ENCODE data around the gene APBA2. TPM values are rescaled to one million over a fixed set of nuclear protein-coding genes. Genes with fewer than 3 reads are reported as not detected.
A peak's percentile ranks its signal among the peaks of the same experiment; 100 is the strongest.
"Not testable (repeated sequence)": the region's sequence is repeated elsewhere in the genome, so short reads cannot be mapped to it uniquely, and the experiment has no call there.

The APBA2 gene
- total RNA-seq, 2 donors from 2014 or later: 27.1 to 28.9 TPM

DNA sequence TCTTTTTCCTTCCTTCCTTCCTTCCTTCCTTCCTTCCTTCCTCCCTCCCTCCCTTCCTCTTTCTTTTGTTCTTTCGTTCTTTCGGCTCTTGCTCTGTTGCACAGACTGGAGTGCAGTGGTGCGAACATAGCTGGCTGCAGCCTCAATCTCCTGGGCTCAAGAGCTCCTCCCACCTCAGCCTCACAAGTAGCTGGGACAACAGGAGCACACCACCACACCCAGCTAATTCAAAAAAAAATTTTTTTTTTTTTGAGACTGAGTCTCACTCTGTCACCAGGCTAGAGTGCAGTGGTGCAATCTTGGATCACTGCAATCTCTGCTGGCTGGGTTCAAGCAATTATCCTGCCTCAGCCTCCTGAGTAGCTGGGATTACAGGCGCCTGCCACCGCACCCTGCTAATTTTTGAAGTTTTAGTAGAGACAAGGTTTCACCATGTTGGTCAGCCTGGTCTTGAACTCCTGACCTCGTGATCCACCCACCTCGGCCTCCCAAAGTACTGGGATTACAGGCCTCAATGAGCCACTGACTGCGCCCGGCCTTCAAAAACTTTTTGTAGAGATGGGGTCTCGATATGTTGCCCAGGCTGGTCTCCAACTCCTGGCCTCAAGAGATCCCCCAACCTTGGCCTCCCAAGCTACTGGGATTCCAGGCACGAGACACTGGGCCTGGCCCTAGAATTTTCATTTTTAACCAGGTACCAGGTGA is 24.0 kb upstream of the APBA2 start:
- H3K4me3 Mint-ChIP-seq; H3K9me3 ChIP-seq (ENCODE audit: control insufficient read depth, low read length, poor library complexity, severe bottlenecking); ATAC-seq; H3K36me3 Mint-ChIP-seq (ENCODE audit: low read depth); DNase-seq; H3K27me3 Mint-ChIP-seq; H3K27ac Mint-ChIP-seq; H3K4me1 Mint-ChIP-seq: not testable (repeated sequence)

DNA sequence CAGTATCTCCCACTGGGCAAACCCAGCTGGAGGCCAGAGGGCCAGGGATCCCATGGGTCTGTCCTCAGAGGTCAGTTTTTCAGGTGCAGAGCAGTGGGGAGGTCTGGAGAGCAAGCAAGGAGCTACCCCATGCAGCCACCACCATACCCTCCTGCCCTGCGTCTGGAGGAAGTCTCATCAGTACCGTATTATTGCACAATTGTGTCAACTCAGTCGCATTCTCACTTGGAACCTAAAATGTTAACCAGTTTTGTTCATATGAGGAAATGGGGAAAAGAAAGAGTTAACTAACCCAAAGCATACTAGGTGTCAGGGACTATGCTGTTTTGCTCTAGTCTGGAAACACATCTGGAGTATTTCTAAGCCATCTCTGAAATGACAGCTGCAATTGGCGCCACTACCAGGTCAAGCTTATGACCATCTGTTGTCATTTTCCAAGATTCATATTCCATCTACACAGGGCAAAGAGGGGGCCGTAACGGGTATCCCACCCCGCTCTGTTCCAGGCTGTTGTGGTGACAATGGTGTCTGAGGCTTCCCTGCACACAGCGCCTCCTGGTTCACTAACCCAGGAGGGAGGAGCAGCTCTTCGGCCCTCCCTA is 16.9 kb upstream of the APBA2 start:
- no peak for DNase-seq
- no peak overlapping the region for H3K4me3 Mint-ChIP-seq
- no peaks in the 10 kb centered on the region for H3K4me1 Mint-ChIP-seq
- H3K36me3 Mint-ChIP-seq (ENCODE audit: low read depth): no peaks in the 10 kb centered on the region
- no peaks in the 10 kb centered on the region for H3K9me3 ChIP-seq (ENCODE audit: control insufficient read depth, low read length, poor library complexity, severe bottlenecking)
- H3K27me3 Mint-ChIP-seq: peaks cover 6% of the 10 kb centered on the region
- H3K27ac Mint-ChIP-seq: no peak overlapping the region
- no peak for ATAC-seq

DNA sequence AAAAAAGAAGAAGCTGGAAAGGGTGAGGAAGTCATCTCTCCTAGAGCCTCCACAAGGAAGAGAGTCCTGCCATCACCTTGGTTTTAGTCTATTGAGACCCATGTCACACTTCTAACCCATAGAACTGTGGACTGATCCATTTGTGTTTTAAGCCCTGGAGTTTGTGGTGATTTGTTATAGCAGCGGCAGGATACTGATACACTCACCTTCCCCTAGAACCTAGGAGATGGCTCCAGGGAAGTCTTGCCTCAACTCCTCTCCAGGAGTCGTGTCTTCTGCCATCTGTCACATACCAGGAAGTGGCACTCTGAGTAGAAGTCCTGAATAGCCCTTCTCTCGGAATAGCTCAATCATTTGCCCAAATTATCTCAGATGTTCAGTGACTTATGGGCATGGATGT is 14.6 kb upstream of the APBA2 start:
- no peak for DNase-seq
- Mint-ChIP-seq H3K27ac (no peak overlapping the region), H3K36me3 (ENCODE audit: low read depth) (no peaks in the 10 kb centered on the region), H3K27me3 (peaks cover 10% of the 10 kb centered on the region), H3K4me1 (no peaks in the 10 kb centered on the region), H3K4me3 (no peak overlapping the region)
- no peak for ATAC-seq
- no peaks in the 10 kb centered on the region for H3K9me3 ChIP-seq (ENCODE audit: control insufficient read depth, low read length, poor library complexity, severe bottlenecking)

DNA sequence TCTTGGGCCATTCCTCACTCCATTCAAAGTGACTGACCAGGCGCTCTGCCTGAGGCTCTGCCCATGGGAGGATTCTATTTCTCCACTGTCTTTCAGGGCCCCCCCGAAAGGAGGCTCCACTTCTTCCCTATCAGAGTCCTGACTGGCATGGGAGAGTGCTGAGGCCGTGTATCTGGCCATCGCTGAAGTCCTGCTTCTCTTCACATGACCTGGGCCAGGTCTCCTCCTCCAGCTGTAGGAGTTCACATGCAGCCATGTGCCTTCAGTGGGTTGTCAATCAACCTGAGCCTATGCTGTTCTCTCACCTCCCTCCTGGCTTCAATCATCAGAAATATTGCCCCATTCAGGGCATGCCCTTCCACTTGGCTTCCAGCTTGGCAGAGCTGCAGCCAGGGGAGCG is 12.8 kb upstream of the APBA2 start:
- Mint-ChIP-seq H3K27ac (no peak overlapping the region), H3K4me3 (no peak overlapping the region), H3K27me3 (peaks cover 11% of the 10 kb centered on the region), H3K36me3 (ENCODE audit: low read depth) (no peaks in the 10 kb centered on the region), H3K4me1 (no peaks in the 10 kb centered on the region)
- ATAC-seq (no peak), DNase-seq (no peak)
- H3K9me3 ChIP-seq (ENCODE audit: control insufficient read depth, low read length, poor library complexity, severe bottlenecking): no peaks in the 10 kb centered on the region

DNA sequence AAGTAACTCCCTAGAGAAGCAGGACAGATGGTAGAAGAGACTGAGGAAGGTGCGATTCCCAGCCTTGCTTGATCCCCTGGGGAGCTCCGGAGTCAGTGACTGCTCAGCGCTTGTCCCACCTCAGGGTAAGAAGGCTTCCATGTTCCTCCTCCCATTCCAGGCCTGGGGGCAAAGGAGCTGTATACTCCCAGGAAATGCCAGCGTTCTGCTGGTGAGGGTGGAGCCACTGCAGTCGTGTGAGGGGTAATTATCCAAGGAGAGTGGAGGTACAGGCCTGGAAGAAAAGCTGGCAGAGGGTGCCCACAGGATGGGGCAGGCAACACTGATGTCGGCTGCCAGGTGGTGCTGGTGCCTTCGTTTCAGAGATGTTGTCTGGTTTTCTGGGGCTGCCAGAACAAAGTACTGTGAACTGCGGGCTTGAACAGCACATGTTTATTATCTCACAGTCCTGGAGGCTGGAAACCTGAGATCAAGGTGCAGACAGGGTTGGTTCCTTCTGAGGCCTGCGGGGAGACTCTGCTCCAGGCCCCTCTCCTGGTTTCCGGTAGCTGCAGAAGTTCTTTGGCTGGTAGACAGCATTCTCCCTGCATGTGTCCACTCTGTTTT is 12.1 kb upstream of the APBA2 start:
- peak; percentile 57 for ATAC-seq

GRCh38 chr15:28875461-28876000 is 10.2 kb upstream of the APBA2 start:
- Mint-ChIP-seq H3K27me3 (peaks cover 17% of the 10 kb centered on the region), H3K4me1 (no peaks in the 10 kb centered on the region), H3K4me3 (no peak overlapping the region), H3K36me3 (ENCODE audit: low read depth) (no peaks in the 10 kb centered on the region), H3K27ac (no peak overlapping the region)
- ATAC-seq: no peak
- H3K9me3 ChIP-seq (ENCODE audit: control insufficient read depth, low read length, poor library complexity, severe bottlenecking): peaks cover 2% of the 10 kb centered on the region
- no peak for DNase-seq

More for the DNA sequence above, 12.1 kb upstream of the APBA2 start:
- Mint-ChIP-seq H3K36me3 (ENCODE audit: low read depth) (no peaks in the 10 kb centered on the region), H3K4me3 (no peak overlapping the region), H3K4me1 (no peaks in the 10 kb centered on the region), H3K27me3 (peaks cover 17% of the 10 kb centered on the region), H3K27ac (no peak overlapping the region)
- no peak for DNase-seq
- peaks cover 2% of the 10 kb centered on the region for H3K9me3 ChIP-seq (ENCODE audit: control insufficient read depth, low read length, poor library complexity, severe bottlenecking)

DNA sequence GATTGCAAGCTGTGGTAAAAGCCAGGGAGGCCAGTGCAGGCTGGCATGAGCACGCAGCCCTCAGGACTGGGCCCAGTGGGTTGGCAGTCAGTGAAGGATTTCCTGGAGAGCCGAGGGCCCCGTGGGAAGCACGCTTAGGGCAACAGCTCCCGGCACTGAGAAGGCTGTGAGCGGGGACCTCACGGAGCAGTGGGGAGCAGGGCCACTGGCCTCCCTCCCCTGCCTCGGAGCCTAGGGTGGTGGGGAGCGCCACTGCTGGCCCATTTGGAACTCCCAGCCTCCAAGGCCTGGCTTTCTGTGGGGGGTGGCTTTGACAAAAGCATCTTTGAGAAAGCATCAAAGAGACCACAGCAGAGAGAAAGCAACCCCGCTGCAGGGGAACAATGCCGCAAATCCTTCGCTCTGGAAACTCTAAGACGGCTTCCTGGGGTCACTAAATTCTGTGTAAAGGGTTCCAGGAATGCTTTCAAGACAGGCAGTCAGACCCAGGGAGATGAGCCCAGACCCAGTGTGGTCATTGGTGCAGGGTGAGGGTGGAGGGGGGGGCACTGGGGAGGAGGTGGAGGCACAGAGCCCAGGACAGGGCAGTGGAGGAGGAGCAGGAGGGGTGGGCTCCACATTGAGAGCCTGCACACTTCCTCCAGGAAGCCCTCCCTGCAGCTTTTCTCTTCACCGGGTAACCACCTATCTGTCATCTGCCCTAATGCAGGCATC is 9.5 kb upstream of the APBA2 start:
- H3K36me3 Mint-ChIP-seq (ENCODE audit: low read depth): no peaks in the 10 kb centered on the region
- H3K27ac Mint-ChIP-seq: no peak overlapping the region
- peaks cover 2% of the 10 kb centered on the region for H3K9me3 ChIP-seq (ENCODE audit: control insufficient read depth, low read length, poor library complexity, severe bottlenecking)
- no peak for ATAC-seq
- peaks cover 17% of the 10 kb centered on the region for H3K27me3 Mint-ChIP-seq
- DNase-seq: no peak
- H3K4me3 Mint-ChIP-seq: no peak overlapping the region
- H3K4me1 Mint-ChIP-seq: no peaks in the 10 kb centered on the region

GRCh38 chr15:28876845-28877185 is 9.0 kb upstream of the APBA2 start:
- DNase-seq: no peak
- H3K36me3 Mint-ChIP-seq (ENCODE audit: low read depth): no peaks in the 10 kb centered on the region
- H3K4me3 Mint-ChIP-seq: no peak overlapping the region
- ATAC-seq: no peak
- no peaks in the 10 kb centered on the region for H3K4me1 Mint-ChIP-seq
- no peak overlapping the region for H3K27ac Mint-ChIP-seq
- peaks cover 17% of the 10 kb centered on the region for H3K27me3 Mint-ChIP-seq
- H3K9me3 ChIP-seq (ENCODE audit: control insufficient read depth, low read length, poor library complexity, severe bottlenecking): peaks cover 2% of the 10 kb centered on the region

DNA sequence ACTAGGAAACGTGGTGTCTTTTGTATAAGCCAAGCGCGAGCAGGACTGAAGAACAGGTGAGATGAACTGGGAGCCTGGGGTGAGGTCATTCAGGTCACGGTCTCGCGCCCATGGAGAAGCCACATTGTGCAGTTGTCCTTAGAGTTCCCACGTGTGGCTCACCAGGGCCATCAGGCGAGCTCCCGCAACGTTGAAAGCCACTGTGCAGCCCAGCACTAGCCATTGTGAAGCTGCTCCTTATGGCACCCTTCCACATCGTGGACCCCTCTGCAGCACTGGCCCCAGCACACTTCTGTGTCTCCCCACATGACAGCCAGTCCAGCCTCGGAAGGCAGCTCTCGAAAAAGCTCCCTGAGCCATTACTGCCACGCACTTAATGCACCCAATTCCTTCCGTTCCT is 7.6 kb upstream of the APBA2 start:
- Mint-ChIP-seq H3K36me3 (ENCODE audit: low read depth) (no peaks in the 10 kb centered on the region), H3K4me1 (no peaks in the 10 kb centered on the region), H3K4me3 (no peak overlapping the region), H3K27me3 (peaks cover 15% of the 10 kb centered on the region), H3K27ac (no peak overlapping the region)
- H3K9me3 ChIP-seq (ENCODE audit: control insufficient read depth, low read length, poor library complexity, severe bottlenecking): peaks cover 2% of the 10 kb centered on the region
- no peak for DNase-seq
- ATAC-seq: no peak

DNA sequence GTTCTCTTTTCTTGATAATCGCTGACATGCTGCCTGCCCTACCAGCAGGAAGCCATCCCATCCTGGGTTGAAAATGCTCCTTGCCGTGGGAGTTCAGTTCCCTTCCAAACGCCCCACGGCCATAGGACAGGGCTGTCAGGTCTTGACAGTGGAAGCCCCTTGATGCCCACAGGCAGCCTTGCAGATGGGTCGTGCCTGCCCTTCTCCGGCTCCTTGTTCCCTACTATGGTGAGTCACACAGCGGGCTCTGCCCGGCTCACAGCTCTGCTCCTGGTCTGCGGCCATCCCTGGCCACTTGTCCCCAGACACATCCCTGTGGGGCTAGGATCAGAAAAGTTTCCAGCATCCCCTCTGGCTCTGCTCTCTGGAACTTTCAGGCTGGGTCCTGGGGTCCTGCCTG is 6.2 kb upstream of the APBA2 start:
- no peaks in the 10 kb centered on the region for H3K4me1 Mint-ChIP-seq
- DNase-seq (no peak), ATAC-seq (no peak)
- H3K27ac Mint-ChIP-seq: no peak overlapping the region
- no peaks in the 10 kb centered on the region for H3K36me3 Mint-ChIP-seq (ENCODE audit: low read depth)
- peaks cover 2% of the 10 kb centered on the region for H3K9me3 ChIP-seq (ENCODE audit: control insufficient read depth, low read length, poor library complexity, severe bottlenecking)
- no peak overlapping the region for H3K4me3 Mint-ChIP-seq
- peaks cover 12% of the 10 kb centered on the region for H3K27me3 Mint-ChIP-seq

GRCh38 chr15:28880680-28881079 is 5.1 kb upstream of the APBA2 start:
- DNase-seq: no peak
- Mint-ChIP-seq H3K4me3 (no peak overlapping the region), H3K27ac (no peak overlapping the region), H3K4me1 (no peaks in the 10 kb centered on the region), H3K36me3 (ENCODE audit: low read depth) (no peaks in the 10 kb centered on the region), H3K27me3 (peaks cover 10% of the 10 kb centered on the region)
- no peak for ATAC-seq
- peaks cover 2% of the 10 kb centered on the region for H3K9me3 ChIP-seq (ENCODE audit: control insufficient read depth, low read length, poor library complexity, severe bottlenecking)

DNA sequence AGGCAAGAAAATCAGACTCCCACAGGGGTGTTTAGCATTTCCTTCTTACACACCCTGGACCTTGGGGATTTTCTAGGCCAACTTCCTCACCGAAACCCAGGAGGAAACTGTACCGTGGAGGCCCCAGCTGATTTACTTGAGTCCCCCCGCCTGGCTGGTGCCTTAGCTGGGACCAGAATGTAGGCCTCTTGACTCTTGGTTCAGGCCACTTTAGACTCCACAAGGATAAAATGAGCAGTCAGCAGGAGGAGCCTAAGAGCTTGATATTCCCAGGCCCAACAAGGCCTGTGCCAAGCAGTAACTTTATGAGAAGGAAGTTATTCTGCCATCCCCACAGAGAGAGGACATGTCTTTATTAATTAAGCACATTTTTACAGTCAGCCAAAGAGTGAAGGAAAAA is 4.6 kb upstream of the APBA2 start:
- Mint-ChIP-seq H3K36me3 (ENCODE audit: low read depth) (no peaks in the 10 kb centered on the region), H3K27ac (no peak overlapping the region), H3K27me3 (peaks cover 7% of the 10 kb centered on the region)

DNA sequence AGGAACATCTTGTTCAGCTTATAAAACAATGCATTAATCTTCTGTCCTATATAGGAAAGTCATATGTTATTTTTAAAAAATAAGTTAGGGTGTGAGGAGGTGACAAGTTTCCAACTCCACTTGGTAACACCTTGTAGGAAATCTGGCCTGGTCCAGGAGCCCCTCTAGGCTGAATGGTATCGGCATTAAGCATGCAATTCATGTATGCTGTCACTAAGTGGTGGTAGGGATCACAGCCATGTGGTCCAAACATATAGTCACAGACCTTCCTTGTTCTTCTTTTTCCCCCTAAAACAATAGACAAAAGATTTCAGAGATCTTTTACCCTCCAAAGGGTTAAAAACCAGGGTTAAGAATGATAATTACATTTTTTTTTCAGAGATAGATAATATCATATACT is 4.2 kb upstream of the APBA2 start:
- H3K27me3 Mint-ChIP-seq: peaks cover 7% of the 10 kb centered on the region
- ATAC-seq (no peak), DNase-seq (no peak)
- H3K4me1 Mint-ChIP-seq: no peaks in the 10 kb centered on the region
- no peak overlapping the region for H3K27ac Mint-ChIP-seq
- no peak overlapping the region for H3K4me3 Mint-ChIP-seq
- H3K9me3 ChIP-seq (ENCODE audit: control insufficient read depth, low read length, poor library complexity, severe bottlenecking): peaks cover 2% of the 10 kb centered on the region
- no peaks in the 10 kb centered on the region for H3K36me3 Mint-ChIP-seq (ENCODE audit: low read depth)

More for the DNA sequence above, 4.6 kb upstream of the APBA2 start:
- DNase-seq (no peak), ATAC-seq (no peak)
- Mint-ChIP-seq H3K4me3 (no peak overlapping the region), H3K4me1 (no peaks in the 10 kb centered on the region)
- peaks cover 2% of the 10 kb centered on the region for H3K9me3 ChIP-seq (ENCODE audit: control insufficient read depth, low read length, poor library complexity, severe bottlenecking)

Data from T-helper 17 cell (primary cell).